B cell (primary cell): Measurements from ENCODE around the gene PRKAG2. TPM values are rescaled to one million over a fixed set of nuclear protein-coding genes. Genes with fewer than 3 reads are reported as not detected.

Experiments
- ATAC-seq: fragments of 200-7000 bp; cut with Tn5 transposase; one replicate; pipeline ENCODE4 v1.10.0; 2021; ENCODE audit warnings: low read depth, mild to moderate bottlenecking, moderate number of reproducible peaks, moderate library complexity
- CTCF ChIA-PET: fragments of 350-600 bp; sonication (Branson Sonifier 250); formaldehyde crosslinking; loops from one replicate; lab custom pipeline; 2021; ENCODE audit warnings: antibody characterized with exemption, inconsistent platforms; lab: Charles Lee
- POLR2A ChIA-PET: fragments of 350-600 bp; sonication (Branson Sonifier 250); formaldehyde crosslinking; loops from one replicate; lab custom pipeline; 2021; ENCODE audit warnings: antibody characterized with exemption; lab: Charles Lee
- DNase-seq: peaks from one replicate; pipeline ENCODE4 v3.0.0; 2013
- H2AFZ ChIP-seq: 2 replicates; pipeline ENCODE4 v1.6.1; 2012; ENCODE audit warnings: mild to moderate bottlenecking, low read depth, low read length; ENCODE audit not compliant: insufficient read depth, poor library complexity, severe bottlenecking
- H3K27ac ChIP-seq, 2 donors: 1 replicate in 1 of 2; 2 replicates in 1 of 2; pipeline ENCODE4 v1.5.1; 2012 to 2013; ENCODE audit warnings: low read length in 2 of 2, mild to moderate bottlenecking in 2 of 2, moderate library complexity in 1 of 2
- H3K27me3 ChIP-seq, 4 experiments: fragments of 200-600 bp in 1 of 4; sonication (generic) in 1 of 4; replicated peaks in 1 of 4; 1 replicate in 2 of 4; 2 replicates in 2 of 4; pipeline versions ENCODE4 v1.6.1 to v1.7.0; 2013 to 2016; ENCODE audit warnings: low read length in 3 of 4, mild to moderate bottlenecking in 2 of 4, mixed read lengths in 1 of 4, moderate library complexity in 1 of 4; ENCODE audit not compliant: insufficient read depth in 4 of 4, control insufficient read depth in 3 of 4; ENCODE audit errors: control extremely low read depth in 1 of 4
- H3K36me3 ChIP-seq, 2 experiments: replicated peaks in 1 of 2; 1 replicate in 1 of 2; 2 replicates in 1 of 2; pipeline versions ENCODE4 v1.6.1 to v1.7.1; 2013; ENCODE audit warnings: low read length in 1 of 2; ENCODE audit not compliant: insufficient read depth in 2 of 2, control insufficient read depth in 1 of 2; ENCODE audit errors: control extremely low read depth in 1 of 2, extremely low read depth in 1 of 2
- H3K4me1 ChIP-seq, 2 donors: fragments of 200-600 bp in 1 of 2; sonication (generic) in 1 of 2; 1 replicate in 1 of 2; 2 replicates in 1 of 2; pipeline versions ENCODE4 v1.5.1 to v1.6.1; 2013 to 2017; ENCODE audit warnings: low read length in 2 of 2; ENCODE audit not compliant: control insufficient read depth in 2 of 2, insufficient read depth in 2 of 2
- H3K4me2 ChIP-seq: replicated peaks from 2 replicates; pipeline ENCODE3; 2012; ENCODE audit warnings: mild to moderate bottlenecking, low read depth, low read length; ENCODE audit not compliant: poor library complexity, severe bottlenecking
- H3K4me3 ChIP-seq, 5 experiments: fragments of 200-600 bp in 1 of 5; sonication (generic) in 1 of 5; 1 replicate in 3 of 5; 2 replicates in 2 of 5; pipeline versions ENCODE4 v1.5.1 to v1.7.0; 2011 to 2016; ENCODE audit warnings: low read length in 4 of 5, mild to moderate bottlenecking in 4 of 5, low read depth in 2 of 5, control low read depth in 1 of 5, moderate library complexity in 1 of 5; ENCODE audit not compliant: insufficient read depth in 1 of 5; ENCODE audit errors: control extremely low read depth in 1 of 5, extremely low read depth in 1 of 5
- H3K79me2 ChIP-seq: fragments of 200-600 bp; sonication (generic); one replicate; pipeline ENCODE4 v1.6.0; 2016; ENCODE audit warnings: low read length; ENCODE audit not compliant: control insufficient read depth, insufficient read depth
- H3K9ac ChIP-seq: fragments of 200-600 bp; sonication (generic); 2 replicates; pipeline ENCODE4 v1.6.1; 2017; ENCODE audit warnings: mild to moderate bottlenecking, low read length, moderate library complexity
- H3K9me3 ChIP-seq, 3 donors: one replicate each; pipeline versions ENCODE4 v1.6.1 to v1.7.1; 2013; ENCODE audit warnings: low read length in 2 of 3; ENCODE audit not compliant: control insufficient read depth in 2 of 3, insufficient read depth in 1 of 3; ENCODE audit errors: control extremely low read depth in 1 of 3
- H4K20me1 ChIP-seq: 2 replicates; pipeline ENCODE4 v1.6.0; 2012; ENCODE audit warnings: mild to moderate bottlenecking, low read length; ENCODE audit not compliant: insufficient read depth, control insufficient read depth, poor library complexity, severe bottlenecking
- H3K27ac Mint-ChIP-seq: one replicate; pipeline ENCODE4 v1.8.0; 2021; ENCODE audit warnings: mixed read lengths
- H3K27me3 Mint-ChIP-seq: one replicate; pipeline ENCODE4 v1.8.0; 2021; ENCODE audit warnings: mixed read lengths
- H3K4me1 Mint-ChIP-seq: one replicate; pipeline ENCODE4 v1.8.0; 2021; ENCODE audit warnings: mixed read lengths
- H3K4me3 Mint-ChIP-seq: one replicate; pipeline ENCODE4 v1.8.0; 2021; ENCODE audit warnings: mixed read lengths
- H3K9me3 Mint-ChIP-seq: one replicate; pipeline ENCODE4 v1.8.0; 2022; ENCODE audit warnings: mixed read lengths; ENCODE audit not compliant: insufficient read depth
- CTCF ChIP-seq: fragments of 200-600 bp; IDR thresholded peaks from one replicate; pipeline ENCODE4 v1.8.0; 2022; ENCODE audit warnings: antibody characterized with exemption, mild to moderate bottlenecking
- EZH2 ChIP-seq: IDR thresholded peaks from 2 replicates; pipeline ENCODE4 v1.6.1; 2012; ENCODE audit warnings: borderline replicate concordance, low read depth, mild to moderate bottlenecking, moderate library complexity, low read length; ENCODE audit not compliant: insufficient read depth, poor library complexity, severe bottlenecking
- WGBS: methylation state at CpG from one replicate; pipeline ENCODE4 v1.1.5; 2013; ENCODE audit warnings: missing lambda C conversion rate; ENCODE audit not compliant: insufficient coverage; 5-methylcytosine and 5-hydroxymethylcytosine counted together
- intact Hi-C: fragments of 100-400 bp; cut with micrococcal nuclease; formaldehyde crosslinking; loops from one replicate; pipeline ENCODE4 v1.10.0; 2022
- polyA plus RNA-seq: library from polyadenylated mRNA; depleted of rRNA; stranded (reverse); fragments of >200 nt; gene quantifications from 2 replicates; pipeline ENCODE4 v1.2.3, GENCODE V29; 2012
- total RNA-seq, 2 donors: library from RNA; stranded (reverse); fragments of 120-200 nt in 1 of 2; gene quantifications; 1 replicate in 1 of 2; 2 replicates in 1 of 2; pipeline versions ENCODE4 v1.2.3 to v1.2.4, GENCODE V29; 2013 to 2022

Gene PRKAG2
- total and polyA plus RNA-seq, 2 donors (not counting 1 experiment from before 2014, with no cell fraction given) = 22.1 to 56.3 TPM

GRCh38 chr7:151719897-151720242, 157.0 kb downstream of the PRKAG2 start:
- Mint-ChIP-seq H3K27ac (no peak overlapping the region), H3K4me1 (peaks cover 4% of the 10 kb centered on the region), H3K9me3 (no peaks in the 10 kb centered on the region), H3K4me3 (no peak overlapping the region), H3K27me3 (no peaks in the 10 kb centered on the region)
- 100% methylated on average over 1 of the region's 2 CpGs for WGBS
- H3K27me3 ChIP-seq = no peaks in the 10 kb centered on the region
- peaks cover 0 to 2% (median 0%) of the 10 kb centered on the region in 3 donors for H3K9me3 ChIP-seq
- H3K79me2 ChIP-seq = peaks cover 1% of the 10 kb centered on the region
- H3K9ac ChIP-seq = no peak overlapping the region
- H3K27ac ChIP-seq = no peak overlapping the region
- ChIA-PET POLR2A (no interaction called here), CTCF (no interaction called here)
- peaks cover 24% of the 10 kb centered on the region for H4K20me1 ChIP-seq
- intact Hi-C loops = no loop called here
- DNase-seq (no peak), ATAC-seq (no peak)
- TF ChIP-seq EZH2 (no peak), CTCF (no peak)
- no peak overlapping the region for H2AFZ ChIP-seq
- H3K36me3 ChIP-seq = no peaks in the 10 kb centered on the region
- H3K4me3 ChIP-seq = no peak overlapping the region
- peaks cover under 1 to 2% of the 10 kb centered on the region in 2 donors for H3K4me1 ChIP-seq
- no peak overlapping the region for H3K4me2 ChIP-seq

GRCh38 chr7:151719031-151719896, 157.7 kb downstream of the PRKAG2 start:
- no peak for TF ChIP-seq EZH2
- TF ChIP-seq CTCF = no peak
- Mint-ChIP-seq H3K4me3 (no peak overlapping the region), H3K9me3 (no peaks in the 10 kb centered on the region), H3K27me3 (no peaks in the 10 kb centered on the region), H3K4me1 (peaks cover 4% of the 10 kb centered on the region), H3K27ac (no peak overlapping the region)
- H4K20me1 ChIP-seq = peaks cover 18% of the 10 kb centered on the region
- no peak for DNase-seq
- no peak overlapping the region for H3K27ac ChIP-seq
- CTCF ChIA-PET = interaction anchor here (0.7 kb wide), 1 partner anchor 21 kb away, joined by 3 read pairs; no protein-coding TSS in a partner anchor
- intact Hi-C loops = no loop called here
- POLR2A ChIA-PET = no interaction called here
- H3K9ac ChIP-seq = no peak overlapping the region
- no peak for ATAC-seq
- no peak overlapping the region for H2AFZ ChIP-seq
- whole genome bisulfite sequencing = 98% methylated on average over 23 of the region's 24 CpGs
- H3K4me3 ChIP-seq = no peak overlapping the region
- H3K4me2 ChIP-seq = no peak overlapping the region
- no peaks in the 10 kb centered on the region for H3K4me1 ChIP-seq
- H3K79me2 ChIP-seq = no peaks in the 10 kb centered on the region
- H3K9me3 ChIP-seq = no peaks in the 10 kb centered on the region
- H3K27me3 ChIP-seq = no peaks in the 10 kb centered on the region
- no peaks in the 10 kb centered on the region for H3K36me3 ChIP-seq
